ENCODE measurements around the gene SMCHD1.
"Not testable (repeated sequence)": the region's sequence is repeated elsewhere in the genome, so short reads cannot be mapped to it uniquely, and the experiment has no call there.

SMCHD1 gene

GRCh38 chr18:2852460-2852859, 196.9 kb downstream of the SMCHD1 start:
- not testable (repeated sequence) for DNase-seq (ENCODE audit: low spot score)

DNA sequence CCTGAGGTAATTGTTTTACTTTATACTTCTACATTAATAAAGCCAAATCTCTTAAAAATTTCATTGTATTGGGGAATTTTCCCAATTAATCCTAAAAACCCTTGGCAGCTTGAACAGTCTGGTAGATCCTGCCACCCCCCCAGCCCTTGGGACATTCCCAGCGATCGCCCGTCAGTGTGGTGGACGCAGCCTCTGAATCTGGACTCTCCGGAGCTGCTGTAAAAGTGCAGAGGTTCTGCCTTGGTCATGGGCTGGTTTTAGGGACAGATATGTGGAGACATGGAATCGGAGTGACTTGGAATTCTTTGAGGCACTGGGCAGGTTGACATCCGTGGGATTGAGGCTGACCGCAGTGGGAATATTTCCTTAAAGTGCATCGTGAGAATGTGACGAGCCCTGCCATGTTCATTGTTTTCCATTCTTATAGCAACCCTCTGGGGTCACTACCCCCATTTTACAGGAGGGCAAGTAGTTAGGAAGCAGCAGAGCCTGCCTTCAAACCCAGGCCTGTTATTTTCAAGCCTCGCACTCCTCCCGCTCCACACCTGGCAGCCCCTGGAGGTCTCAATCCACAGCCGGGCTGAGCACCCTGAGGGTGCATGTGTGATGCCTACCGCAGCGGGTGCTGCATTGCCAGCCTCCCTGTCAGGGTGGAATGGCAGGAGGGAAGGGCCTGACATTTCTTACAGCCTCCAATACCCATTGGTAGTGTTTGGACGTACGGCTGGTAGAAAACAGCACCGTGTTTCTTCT, 197.8 kb downstream of the SMCHD1 start:
- no peak for DNase-seq (ENCODE audit: low spot score)

GRCh38 chr18:2853926-2854664, 198.6 kb downstream of the SMCHD1 start:
- no peak for DNase-seq (ENCODE audit: low spot score)

Data from AG20443 (cell line).